NCI-H128 (cell line): ENCODE results near the gene NT5E.

ENCODE experiments used
- DNase-seq: peaks from one replicate; lab custom pipeline; 2025; ENCODE audit not compliant: unreplicated experiment; lab: John Stamatoyannopoulos, UW

The NT5E gene

DNA sequence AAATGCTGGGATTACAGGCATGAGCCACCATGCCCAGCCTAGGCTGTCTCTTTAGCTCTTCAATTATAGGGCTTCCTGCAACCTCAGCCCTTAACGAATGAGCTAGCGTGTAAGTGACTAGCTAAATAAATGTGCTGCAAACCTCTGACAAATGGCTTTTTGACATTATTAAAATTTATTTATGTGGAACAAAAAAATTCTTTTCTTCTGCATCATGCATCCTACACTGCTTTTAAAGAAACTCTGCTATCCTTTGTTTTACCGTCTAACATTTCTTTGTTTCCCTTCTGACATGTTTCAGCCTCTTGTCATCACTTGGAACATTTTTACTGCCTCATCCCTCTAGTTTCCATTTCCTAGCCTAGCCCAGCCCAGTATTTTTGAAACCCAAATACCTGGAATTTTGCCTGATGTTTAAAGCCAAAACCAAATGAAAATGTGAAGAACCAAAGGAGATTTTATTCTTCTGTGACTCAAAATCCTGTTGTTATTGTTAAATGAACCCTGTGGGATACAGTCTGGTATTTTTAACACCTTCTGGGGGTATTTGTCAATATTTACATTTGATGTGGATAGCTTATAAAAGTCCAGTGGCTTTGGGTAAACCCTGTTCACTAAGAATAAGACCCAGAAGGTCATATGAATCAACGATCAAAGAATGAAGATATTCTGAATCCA, 9.5 kb downstream of the NT5E start:
- DNase-seq: no peak

DNA sequence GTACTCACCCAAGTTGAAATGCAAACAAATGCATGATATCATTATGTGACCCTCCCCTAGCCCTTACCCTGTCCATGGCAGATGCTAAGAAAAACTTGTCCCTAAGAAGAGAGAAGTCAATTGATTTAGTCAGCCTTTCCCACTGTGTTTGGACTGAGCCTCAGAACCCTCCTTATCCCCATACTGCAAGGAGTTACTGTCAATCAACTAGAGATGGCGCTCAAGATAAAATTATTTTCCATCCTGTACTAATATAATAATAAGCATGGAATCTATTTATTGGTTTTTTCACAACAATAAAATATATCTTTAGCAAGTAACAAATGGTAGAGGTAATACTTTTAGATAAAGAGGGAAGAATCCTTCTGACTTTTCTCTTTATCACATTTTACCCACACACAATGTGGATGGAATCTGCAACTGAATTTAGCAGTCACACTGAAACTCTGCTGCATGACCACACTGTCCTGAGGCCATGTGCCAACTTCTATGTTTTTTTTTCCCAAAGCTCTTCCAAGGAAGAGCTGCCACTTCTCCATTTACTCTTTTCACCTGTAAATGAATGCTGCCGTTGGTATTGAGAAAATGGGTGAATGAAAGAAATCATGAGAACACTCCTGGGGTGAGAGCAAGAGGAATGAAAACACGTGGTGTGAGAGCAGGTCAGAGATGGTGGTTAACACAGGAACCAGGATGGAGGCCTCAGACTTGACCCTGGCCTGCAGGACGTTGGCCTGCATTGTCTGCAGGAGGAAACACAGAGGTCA, 10.5 kb downstream of the NT5E start:
- no peak for DNase-seq

DNA sequence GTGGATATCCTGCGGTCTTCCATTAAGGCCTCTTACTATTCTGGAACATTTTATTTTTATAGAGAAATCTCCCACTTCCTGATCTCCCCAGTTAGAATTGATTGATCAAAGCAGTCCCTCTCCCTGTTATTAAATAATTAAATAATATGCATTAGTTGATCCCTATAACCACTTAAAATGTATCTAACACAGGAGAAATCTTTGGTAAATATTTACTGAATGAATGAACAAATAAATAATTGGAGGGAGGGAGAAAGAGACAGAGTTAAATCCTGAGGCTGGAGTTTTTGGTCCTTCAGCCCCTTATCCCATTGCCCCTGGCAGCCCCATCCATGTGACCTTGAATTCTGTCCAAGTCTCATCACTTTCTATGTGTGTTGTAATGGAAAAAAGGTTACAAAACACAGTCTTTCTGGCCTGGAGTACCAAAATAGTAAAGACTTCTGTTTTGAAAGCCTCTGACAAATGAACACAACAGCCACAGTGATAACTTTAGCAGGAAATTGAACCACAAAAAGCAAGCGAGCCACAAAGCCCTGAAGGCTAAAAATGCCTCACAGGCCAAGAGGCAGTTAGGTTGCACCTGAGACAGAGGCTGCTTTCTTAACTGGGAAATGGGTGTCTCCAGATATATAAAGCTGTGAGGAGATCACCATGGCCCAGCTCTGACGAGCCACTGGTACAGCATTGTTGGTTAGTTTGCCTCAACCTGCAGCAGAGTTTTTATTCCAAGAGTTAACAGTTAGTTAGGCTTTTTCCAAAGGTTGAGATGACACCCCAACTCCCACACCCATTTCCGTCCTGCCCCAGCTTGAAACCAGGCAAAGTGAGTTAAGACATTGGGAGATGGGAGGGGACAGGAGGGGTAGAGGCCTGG, 11.3 kb downstream of the NT5E start:
- DNase-seq: no peak

- no peak for DNase-seq
Observed at GRCh38 chr6:85461798-85462170, 11.9 kb downstream of the NT5E start.

GRCh38 chr6:85462673-85463072, 12.8 kb downstream of the NT5E start:
- no peak for DNase-seq

GRCh38 chr6:85463621-85464259, 13.9 kb downstream of the NT5E start:
- no peak for DNase-seq

DNA sequence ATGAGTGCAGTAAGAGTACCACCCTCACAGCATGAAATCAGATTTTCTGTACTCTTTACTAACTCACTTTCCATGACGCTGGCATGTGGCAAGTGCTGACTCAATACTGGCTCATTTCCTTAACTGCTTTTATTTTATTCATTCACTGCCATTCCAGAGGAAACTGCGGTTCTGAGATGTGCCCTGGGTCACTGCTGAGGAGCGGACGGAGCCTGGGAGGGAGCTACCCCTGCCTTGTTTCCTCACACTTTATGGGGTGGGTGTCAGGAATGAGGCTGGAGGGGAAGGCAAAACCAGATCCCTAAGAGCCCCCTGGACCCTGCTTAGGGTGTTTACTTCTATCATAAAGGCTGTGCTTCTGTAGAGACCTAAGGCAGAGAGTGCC, 14.4 kb downstream of the NT5E start:
- no peak for DNase-seq

DNA sequence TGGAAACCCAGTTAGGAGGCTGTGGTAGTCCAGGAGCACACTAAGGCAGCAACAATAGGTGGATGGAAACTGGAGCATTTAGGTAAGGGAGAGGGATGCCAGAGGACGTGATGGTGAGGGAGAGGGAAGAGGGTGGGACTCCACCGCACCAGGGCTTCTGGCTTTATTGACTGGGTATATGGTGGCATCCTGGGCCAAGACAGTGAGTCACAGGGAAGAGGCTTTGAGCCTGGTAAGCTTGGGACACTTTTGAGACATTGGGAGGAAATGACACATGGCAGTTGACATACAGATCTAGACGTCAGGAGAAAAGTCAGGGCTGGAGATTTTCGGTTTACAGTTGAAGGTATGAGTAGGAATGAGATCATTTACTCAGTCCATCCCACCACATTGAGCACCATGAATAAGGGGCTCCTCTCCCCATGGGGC, 14.9 kb downstream of the NT5E start:
- no peak for DNase-seq

- DNase-seq: no peak
Observed at GRCh38 chr6:85465762-85466161, 15.9 kb downstream of the NT5E start.

GRCh38 chr6:85468326-85468725, 18.4 kb downstream of the NT5E start:
- no peak for DNase-seq

DNA sequence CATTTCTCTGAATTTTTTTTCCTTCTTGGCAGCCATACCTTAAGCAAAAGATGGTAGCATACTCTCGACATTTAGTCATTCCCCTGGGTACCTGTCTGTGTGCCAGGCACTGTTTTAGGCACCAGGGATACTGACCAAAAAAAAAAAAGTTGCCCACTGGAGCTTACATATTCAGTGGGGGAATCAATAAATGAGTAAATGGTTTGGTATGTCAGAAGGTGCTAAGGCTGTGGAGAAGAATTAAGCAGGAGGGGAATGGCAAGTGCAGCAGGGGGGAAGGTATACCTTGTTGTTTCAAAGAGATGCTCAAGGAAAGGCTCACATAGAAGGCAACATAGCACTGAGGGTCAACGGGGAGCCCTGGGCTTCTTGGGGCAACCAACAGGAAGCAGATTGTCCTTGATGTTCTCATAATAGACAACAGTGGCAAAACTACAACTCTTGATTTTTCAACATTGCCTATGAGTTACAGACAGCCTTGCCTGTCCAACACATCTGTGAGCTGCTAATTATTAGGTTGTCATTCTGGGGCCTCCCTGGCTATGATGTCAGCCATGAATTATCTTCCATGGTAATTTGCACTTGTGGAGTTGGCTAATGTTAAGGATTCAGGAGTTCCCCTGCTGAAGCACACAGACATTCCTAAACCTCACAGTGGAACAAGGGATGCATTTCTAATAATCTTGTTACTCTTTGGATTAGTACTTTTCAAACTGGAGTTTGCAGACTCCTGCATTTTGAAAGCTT, 19.6 kb downstream of the NT5E start:
- DNase-seq: no peak

GRCh38 chr6:85470023-85470410, 20.1 kb downstream of the NT5E start:
- no peak for DNase-seq

- DNase-seq: no peak
Observed at GRCh38 chr6:85472744-85473143, 22.9 kb downstream of the NT5E start.

- no peak for DNase-seq
Observed at GRCh38 chr6:85473748-85474147, 23.9 kb downstream of the NT5E start.

- no peak for DNase-seq
Observed at GRCh38 chr6:85476532-85476931, 26.6 kb downstream of the NT5E start.

DNA sequence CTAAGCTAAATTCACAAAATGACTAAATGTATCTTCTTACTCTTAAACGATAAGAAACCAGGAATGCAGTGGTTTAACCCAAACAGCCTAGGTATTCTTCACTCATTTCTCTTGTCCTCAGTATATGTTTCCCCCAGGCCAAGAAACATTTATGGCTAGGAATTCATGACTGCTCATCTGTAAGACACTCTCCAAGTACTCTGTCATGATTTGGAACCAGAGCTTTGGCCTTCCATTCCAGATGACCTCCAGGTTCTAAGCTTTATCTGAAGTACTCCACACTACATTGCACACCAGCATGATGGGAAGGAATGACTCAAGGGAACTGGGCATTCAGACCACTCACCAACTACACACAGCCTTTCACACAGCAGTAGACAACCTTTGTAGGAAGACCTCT, 29.3 kb downstream of the NT5E start:
- DNase-seq: no peak

DNA sequence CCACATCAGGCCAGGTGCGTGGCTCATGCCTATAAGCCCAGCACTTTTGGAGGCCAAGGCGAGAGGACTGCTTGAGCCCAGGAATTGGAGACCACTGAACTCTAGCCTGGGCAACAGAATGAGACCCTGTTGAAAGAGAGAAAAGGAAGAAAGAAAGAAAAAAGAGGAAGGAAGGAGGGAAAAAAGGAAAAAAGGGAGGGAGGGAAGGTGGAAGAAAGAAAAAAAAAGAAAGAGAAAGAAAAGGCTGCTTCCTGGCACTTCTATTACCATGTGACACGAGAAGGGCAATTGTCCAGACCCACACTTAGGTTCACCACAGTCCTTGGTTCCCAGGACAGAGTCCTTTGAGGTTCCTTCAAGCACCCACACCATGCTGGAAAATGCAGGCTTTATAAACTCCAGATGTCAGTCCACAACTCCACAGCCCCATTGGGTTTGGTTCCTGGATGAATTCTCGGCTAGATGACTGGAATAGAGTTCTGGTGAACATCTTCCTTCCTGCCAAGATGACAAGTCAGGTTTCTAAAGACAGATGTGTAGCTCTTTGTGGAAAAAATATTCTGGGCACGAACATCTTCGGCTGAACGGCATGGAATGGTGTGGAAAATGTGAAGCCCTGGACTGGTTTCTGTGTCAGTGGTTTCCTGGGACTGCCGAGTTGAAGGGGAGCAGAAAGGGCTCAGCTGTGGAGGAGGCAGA, 32.5 kb downstream of the NT5E start:
- DNase-seq: no peak

- DNase-seq: peak; percentile 2
Observed at GRCh38 chr6:85482905-85483700, 33.2 kb downstream of the NT5E start.

GRCh38 chr6:85483846-85484245, 34.0 kb downstream of the NT5E start:
- DNase-seq: no peak
